ENCODE data around the gene ZNF503.

ZNF503 gene

GRCh38 chr10:75441196-75441595, 39.6 kb upstream of the ZNF503 start:
- Histone ChIP-seq H4K20me1 (ENCODE audit: low read depth, low read length) (no peaks in the 10 kb centered on the region), H3K9ac (ENCODE audit: low read length) (no peak overlapping the region), H3K27ac (ENCODE audit: low read depth, low read length) (no peak overlapping the region), H3K27me3 (ENCODE audit: low read length) (no peaks in the 10 kb centered on the region), H3K4me2 (ENCODE audit: low read depth, low read length, poor library complexity, severe bottlenecking) (no peak overlapping the region), H3K9me2 (replicated peaks; ENCODE audit: insufficient read depth, low read length) (no peaks in the 10 kb centered on the region), H2AFZ (ENCODE audit: low read depth, low read length, severe bottlenecking) (no peak overlapping the region), H3K4me3 (ENCODE audit: insufficient read depth, low read length, poor library complexity, severe bottlenecking) (no peak overlapping the region), H3K9me3 (ENCODE audit: insufficient read depth, low read length) (0 out of 2 replicates have a peak, but pooled peaks cover 10% of the 10 kb centered on the region), H3K79me2 (ENCODE audit: insufficient read depth, low read length) (no peaks in the 10 kb centered on the region), H3F3A (ENCODE audit: insufficient read depth) (no peaks in the 10 kb centered on the region), H3K36me3 (ENCODE audit: low read length) (no peaks in the 10 kb centered on the region)
- TF ChIP-seq EZH2phosphoT487 (conservative IDR thresholded peaks at IDR 0.05; ENCODE audit: low read length): no peak
- no peak for TF ChIP-seq CTCF (IDR thresholded peaks at IDR 0.05; ENCODE audit: insufficient read depth, low read length, poor library complexity, severe bottlenecking)

GRCh38 chr10:75440271-75440793, 38.8 kb upstream of the ZNF503 start:
- Histone ChIP-seq H3F3A (ENCODE audit: insufficient read depth) (no peaks in the 10 kb centered on the region), H3K27ac (ENCODE audit: low read depth, low read length) (no peak overlapping the region), H3K9ac (ENCODE audit: low read length) (no peak overlapping the region), H3K36me3 (ENCODE audit: low read length) (no peaks in the 10 kb centered on the region), H3K9me3 (ENCODE audit: insufficient read depth, low read length) (0 out of 2 replicates have a peak, but pooled peaks cover 10% of the 10 kb centered on the region), H2AFZ (ENCODE audit: low read depth, low read length, severe bottlenecking) (no peak overlapping the region), H3K27me3 (ENCODE audit: low read length) (no peaks in the 10 kb centered on the region), H4K20me1 (ENCODE audit: low read depth, low read length) (no peaks in the 10 kb centered on the region), H3K4me3 (ENCODE audit: insufficient read depth, low read length, poor library complexity, severe bottlenecking) (no peak overlapping the region), H3K79me2 (ENCODE audit: insufficient read depth, low read length) (no peaks in the 10 kb centered on the region), H3K9me2 (replicated peaks; ENCODE audit: insufficient read depth, low read length) (no peaks in the 10 kb centered on the region), H3K4me2 (ENCODE audit: low read depth, low read length, poor library complexity, severe bottlenecking) (no peak overlapping the region)
- TF ChIP-seq EZH2phosphoT487 (conservative IDR thresholded peaks at IDR 0.05; ENCODE audit: low read length) (no peak), CTCF (IDR thresholded peaks at IDR 0.05; ENCODE audit: insufficient read depth, low read length, poor library complexity, severe bottlenecking) (no peak)

- Histone ChIP-seq H3K9me2 (replicated peaks; ENCODE audit: insufficient read depth, low read length) (no peaks in the 10 kb centered on the region), H3F3A (ENCODE audit: insufficient read depth) (no peaks in the 10 kb centered on the region), H3K9ac (ENCODE audit: low read length) (no peak overlapping the region), H4K20me1 (ENCODE audit: low read depth, low read length) (no peaks in the 10 kb centered on the region), H3K36me3 (ENCODE audit: low read length) (no peaks in the 10 kb centered on the region), H3K9me3 (ENCODE audit: insufficient read depth, low read length) (0 out of 2 replicates have a peak, but pooled peaks cover 10% of the 10 kb centered on the region), H3K4me2 (ENCODE audit: low read depth, low read length, poor library complexity, severe bottlenecking) (no peak overlapping the region), H3K27me3 (ENCODE audit: low read length) (no peaks in the 10 kb centered on the region), H3K27ac (ENCODE audit: low read depth, low read length) (no peak overlapping the region), H2AFZ (ENCODE audit: low read depth, low read length, severe bottlenecking) (no peak overlapping the region), H3K79me2 (ENCODE audit: insufficient read depth, low read length) (no peaks in the 10 kb centered on the region), H3K4me3 (ENCODE audit: insufficient read depth, low read length, poor library complexity, severe bottlenecking) (no peak overlapping the region)
- TF ChIP-seq CTCF (IDR thresholded peaks at IDR 0.05; ENCODE audit: insufficient read depth, low read length, poor library complexity, severe bottlenecking) (no peak), EZH2phosphoT487 (conservative IDR thresholded peaks at IDR 0.05; ENCODE audit: low read length) (no peak)
These were observed 38.2 kb upstream of the ZNF503 start for GRCh38 chr10:75439811-75440210.
